Measurements from ENCODE around the gene ACSM5. TPM values are rescaled to one million over a fixed set of nuclear protein-coding genes. Genes with fewer than 3 reads are reported as not detected.
"Not testable (repeated sequence)": the region's sequence is repeated elsewhere in the genome, so short reads cannot be mapped to it uniquely, and the experiment has no call there.

Gene ACSM5
- total and polyA plus RNA-seq, 2 donors (not counting 1 experiment from before 2014, with no cell fraction given) = not detected

GRCh38 chr16:20468954-20469353 is 59.6 kb downstream of the ACSM5 start:
- H3K4me1 ChIP-seq (ENCODE audit: control insufficient read depth in 2 of 2, insufficient read depth in 2 of 2, low read length in 2 of 2); H3K9me3 ChIP-seq (ENCODE audit: control extremely low read depth in 1 of 3, control insufficient read depth in 2 of 3, insufficient read depth in 1 of 3, low read length in 2 of 3); CTCF ChIA-PET; intact Hi-C loops (cut with micrococcal nuclease); DNase-seq; H3K9ac ChIP-seq (ENCODE audit: low read length); H4K20me1 ChIP-seq (ENCODE audit: control insufficient read depth, insufficient read depth, low read length, poor library complexity, severe bottlenecking); POLR2A ChIA-PET; H2AFZ ChIP-seq (ENCODE audit: insufficient read depth, low read depth, low read length, poor library complexity, severe bottlenecking); H3K4me3 ChIP-seq (ENCODE audit: control extremely low read depth in 1 of 5, extremely low read depth in 1 of 5, insufficient read depth in 1 of 5, low read depth in 2 of 5, low read length in 4 of 5); H3K4me2 ChIP-seq (replicated peaks; ENCODE audit: low read depth, low read length, poor library complexity, severe bottlenecking); H3K4me3 Mint-ChIP-seq; H3K27ac Mint-ChIP-seq; H3K4me1 Mint-ChIP-seq; H3K27me3 ChIP-seq (replicated peaks in 1 of 4; ENCODE audit: control extremely low read depth in 1 of 4, control insufficient read depth in 3 of 4, insufficient read depth in 4 of 4, low read length in 3 of 4); H3K9me3 Mint-ChIP-seq (ENCODE audit: insufficient read depth); H3K27me3 Mint-ChIP-seq; H3K27ac ChIP-seq (ENCODE audit: low read length in 2 of 2); H3K79me2 ChIP-seq (ENCODE audit: control insufficient read depth, insufficient read depth, low read length); ATAC-seq (ENCODE audit: low read depth); H3K36me3 ChIP-seq (replicated peaks in 1 of 2; ENCODE audit: control extremely low read depth in 1 of 2, control insufficient read depth in 1 of 2, extremely low read depth in 1 of 2, insufficient read depth in 2 of 2, low read length in 1 of 2): not testable (repeated sequence)

- H3K4me1 ChIP-seq (ENCODE audit: control insufficient read depth in 2 of 2, insufficient read depth in 2 of 2, low read length in 2 of 2); DNase-seq; H3K27me3 ChIP-seq (replicated peaks in 1 of 4; ENCODE audit: control extremely low read depth in 1 of 4, control insufficient read depth in 3 of 4, insufficient read depth in 4 of 4, low read length in 3 of 4); H3K27me3 Mint-ChIP-seq; H3K4me3 ChIP-seq (ENCODE audit: control extremely low read depth in 1 of 5, extremely low read depth in 1 of 5, insufficient read depth in 1 of 5, low read depth in 2 of 5, low read length in 4 of 5); H3K27ac ChIP-seq (ENCODE audit: low read length in 2 of 2); H3K36me3 ChIP-seq (replicated peaks in 1 of 2; ENCODE audit: control extremely low read depth in 1 of 2, control insufficient read depth in 1 of 2, extremely low read depth in 1 of 2, insufficient read depth in 2 of 2, low read length in 1 of 2); H2AFZ ChIP-seq (ENCODE audit: insufficient read depth, low read depth, low read length, poor library complexity, severe bottlenecking); intact Hi-C loops (cut with micrococcal nuclease); CTCF ChIA-PET; H3K9me3 Mint-ChIP-seq (ENCODE audit: insufficient read depth); POLR2A ChIA-PET; H3K4me2 ChIP-seq (replicated peaks; ENCODE audit: low read depth, low read length, poor library complexity, severe bottlenecking); H3K27ac Mint-ChIP-seq; ATAC-seq (ENCODE audit: low read depth); H3K4me3 Mint-ChIP-seq; H3K9ac ChIP-seq (ENCODE audit: low read length); H4K20me1 ChIP-seq (ENCODE audit: control insufficient read depth, insufficient read depth, low read length, poor library complexity, severe bottlenecking); H3K4me1 Mint-ChIP-seq; H3K79me2 ChIP-seq (ENCODE audit: control insufficient read depth, insufficient read depth, low read length); H3K9me3 ChIP-seq (ENCODE audit: control extremely low read depth in 1 of 3, control insufficient read depth in 2 of 3, insufficient read depth in 1 of 3, low read length in 2 of 3): not testable (repeated sequence)
- 100% methylated on average over 2 of the region's 2 CpGs for WGBS (ENCODE audit: insufficient coverage)
Measured at GRCh38 chr16:20469930-20470329, 60.6 kb downstream of the ACSM5 start.

GRCh38 chr16:20470732-20471131 is 61.4 kb downstream of the ACSM5 start:
- no CpG with 5 or more reads among the region's 1 CpG for WGBS (ENCODE audit: insufficient coverage)
- H2AFZ ChIP-seq (ENCODE audit: insufficient read depth, low read depth, low read length, poor library complexity, severe bottlenecking); CTCF ChIA-PET; H3K27me3 Mint-ChIP-seq; H3K36me3 ChIP-seq (replicated peaks in 1 of 2; ENCODE audit: control extremely low read depth in 1 of 2, control insufficient read depth in 1 of 2, extremely low read depth in 1 of 2, insufficient read depth in 2 of 2, low read length in 1 of 2); H3K27me3 ChIP-seq (replicated peaks in 1 of 4; ENCODE audit: control extremely low read depth in 1 of 4, control insufficient read depth in 3 of 4, insufficient read depth in 4 of 4, low read length in 3 of 4); H3K9ac ChIP-seq (ENCODE audit: low read length); H3K4me3 Mint-ChIP-seq; H3K27ac Mint-ChIP-seq; POLR2A ChIA-PET; H3K9me3 ChIP-seq (ENCODE audit: control extremely low read depth in 1 of 3, control insufficient read depth in 2 of 3, insufficient read depth in 1 of 3, low read length in 2 of 3); H3K4me1 Mint-ChIP-seq; intact Hi-C loops (cut with micrococcal nuclease); H3K27ac ChIP-seq (ENCODE audit: low read length in 2 of 2); H3K4me2 ChIP-seq (replicated peaks; ENCODE audit: low read depth, low read length, poor library complexity, severe bottlenecking); H3K4me3 ChIP-seq (ENCODE audit: control extremely low read depth in 1 of 5, extremely low read depth in 1 of 5, insufficient read depth in 1 of 5, low read depth in 2 of 5, low read length in 4 of 5); ATAC-seq (ENCODE audit: low read depth); DNase-seq; H3K79me2 ChIP-seq (ENCODE audit: control insufficient read depth, insufficient read depth, low read length); H3K4me1 ChIP-seq (ENCODE audit: control insufficient read depth in 2 of 2, insufficient read depth in 2 of 2, low read length in 2 of 2); H4K20me1 ChIP-seq (ENCODE audit: control insufficient read depth, insufficient read depth, low read length, poor library complexity, severe bottlenecking); H3K9me3 Mint-ChIP-seq (ENCODE audit: insufficient read depth): not testable (repeated sequence)

- H3K9me3 Mint-ChIP-seq (ENCODE audit: insufficient read depth); CTCF ChIA-PET: not testable (repeated sequence)
Measured at GRCh38 chr16:20477188-20477744, 67.9 kb downstream of the ACSM5 start.

More at GRCh38 chr16:20477188-20477744, 67.9 kb downstream of the ACSM5 start:
- H3K27me3 ChIP-seq (replicated peaks in 1 of 4; ENCODE audit: control extremely low read depth in 1 of 4, control insufficient read depth in 3 of 4, insufficient read depth in 4 of 4, low read length in 3 of 4); H3K4me3 Mint-ChIP-seq; H3K27ac Mint-ChIP-seq; H3K4me2 ChIP-seq (replicated peaks; ENCODE audit: low read depth, low read length, poor library complexity, severe bottlenecking); H3K27ac ChIP-seq (ENCODE audit: low read length in 2 of 2); H3K4me1 Mint-ChIP-seq; ATAC-seq (ENCODE audit: low read depth); H2AFZ ChIP-seq (ENCODE audit: insufficient read depth, low read depth, low read length, poor library complexity, severe bottlenecking); DNase-seq; H3K9ac ChIP-seq (ENCODE audit: low read length); H3K9me3 ChIP-seq (ENCODE audit: control extremely low read depth in 1 of 3, control insufficient read depth in 2 of 3, insufficient read depth in 1 of 3, low read length in 2 of 3); H3K27me3 Mint-ChIP-seq; H3K79me2 ChIP-seq (ENCODE audit: control insufficient read depth, insufficient read depth, low read length); H3K4me3 ChIP-seq (ENCODE audit: control extremely low read depth in 1 of 5, extremely low read depth in 1 of 5, insufficient read depth in 1 of 5, low read depth in 2 of 5, low read length in 4 of 5); H3K36me3 ChIP-seq (replicated peaks in 1 of 2; ENCODE audit: control extremely low read depth in 1 of 2, control insufficient read depth in 1 of 2, extremely low read depth in 1 of 2, insufficient read depth in 2 of 2, low read length in 1 of 2); H4K20me1 ChIP-seq (ENCODE audit: control insufficient read depth, insufficient read depth, low read length, poor library complexity, severe bottlenecking); H3K4me1 ChIP-seq (ENCODE audit: control insufficient read depth in 2 of 2, insufficient read depth in 2 of 2, low read length in 2 of 2); POLR2A ChIA-PET; intact Hi-C loops (cut with micrococcal nuclease): not testable (repeated sequence)
- WGBS (ENCODE audit: insufficient coverage) = no CpG with 5 or more reads among the region's 2 CpGs

Data from B cell (primary cell).